HepG2 (cell line): Measurements from ENCODE around the gene ABCC2. TPM values are rescaled to one million over a fixed set of nuclear protein-coding genes. Genes with fewer than 3 reads are reported as not detected.
A peak's percentile ranks its signal among the peaks of the same experiment; 100 is the strongest.

Source experiments
- BRD4 ChIP-seq: sonication (generic); formaldehyde crosslinking; IDR thresholded peaks from 2 replicates; pipeline ENCODE4 v1.4.0; 2020; ENCODE audit warnings: missing genetic modification reagents
- CREM ChIP-seq, 2 experiments: sonication (generic) in 1 of 2; formaldehyde crosslinking in 1 of 2; IDR thresholded peaks; 2 replicates each; pipeline versions ENCODE4 v1.4.0 to v1.6.1; 2016 to 2020; ENCODE audit warnings: antibody characterized with exemption in 1 of 2, mild to moderate bottlenecking in 1 of 2, missing genetic modification reagents in 1 of 2
- FOSL1 ChIP-seq: sonication (generic); formaldehyde crosslinking; IDR thresholded peaks from 2 replicates; pipeline ENCODE4 v1.9.0; 2021; ENCODE audit warnings: missing genetic modification reagents, borderline replicate concordance
- FOXA3 ChIP-seq: IDR thresholded peaks from 2 replicates; pipeline ENCODE4 v1.6.1; 2016; ENCODE audit warnings: missing genetic modification reagents, missing compliant biosample characterization
- GATAD2A ChIP-seq: IDR thresholded peaks from 2 replicates; pipeline ENCODE4 v1.6.1; 2016
- HIVEP1 ChIP-seq: sonication (generic); formaldehyde crosslinking; IDR thresholded peaks from 2 replicates; pipeline ENCODE4 v1.4.0; 2020; ENCODE audit warnings: mild to moderate bottlenecking, missing genetic modification reagents
- ISL2 ChIP-seq: sonication (generic); formaldehyde crosslinking; IDR thresholded peaks from 2 replicates; pipeline ENCODE4 v1.5.0; 2020; ENCODE audit warnings: missing genetic modification reagents
- NFKB2 ChIP-seq: sonication (generic); formaldehyde crosslinking; IDR thresholded peaks from 2 replicates; pipeline ENCODE4 v1.4.0; 2020; ENCODE audit warnings: missing genetic modification reagents, borderline replicate concordance
- NR2F2 ChIP-seq: IDR thresholded peaks from 2 replicates; pipeline ENCODE4 v1.6.1; 2012; ENCODE audit warnings: low read depth, inconsistent platforms, borderline replicate concordance
- PPARG ChIP-seq: conservative IDR thresholded peaks from 2 replicates; pipeline ENCODE4 v1.6.1; 2016; ENCODE audit warnings: missing biosample characterization, missing genetic modification reagents
- REPIN1 ChIP-seq: sonication (generic); formaldehyde crosslinking; IDR thresholded peaks from 2 replicates; pipeline ENCODE4 v1.8.0; 2022; ENCODE audit warnings: missing genetic modification reagents, low read depth, mild to moderate bottlenecking, borderline replicate concordance
- RFX3 ChIP-seq: IDR thresholded peaks from 2 replicates; pipeline ENCODE4 v1.6.1; 2016; ENCODE audit warnings: missing biosample characterization, missing genetic modification reagents
- RXRB ChIP-seq: IDR thresholded peaks from 2 replicates; pipeline ENCODE4 v1.6.1; 2016; ENCODE audit warnings: borderline replicate concordance, missing genetic modification reagents, missing compliant biosample characterization
- THRA ChIP-seq: sonication (generic); formaldehyde crosslinking; IDR thresholded peaks from 2 replicates; pipeline ENCODE4 v1.4.0; 2020; ENCODE audit warnings: missing genetic modification reagents, borderline replicate concordance
- ZBTB8A ChIP-seq: sonication (generic); formaldehyde crosslinking; IDR thresholded peaks from 2 replicates; pipeline ENCODE4 v1.4.0; 2020; ENCODE audit warnings: mild to moderate bottlenecking, low read depth, missing genetic modification reagents, borderline replicate concordance
- ZNF225 ChIP-seq: sonication (generic); formaldehyde crosslinking; IDR thresholded peaks from 2 replicates; pipeline ENCODE4 v1.4.0; 2020; ENCODE audit warnings: mild to moderate bottlenecking, missing genetic modification reagents
- ZNF24 ChIP-seq: fragments of 450-650 bp; IDR thresholded peaks from 2 replicates; pipeline ENCODE4 v1.6.1; 2017; ENCODE audit warnings: antibody characterized with exemption, mild to moderate bottlenecking
- ZNF260 ChIP-seq: sonication (generic); formaldehyde crosslinking; IDR thresholded peaks from 2 replicates; pipeline ENCODE4 v1.4.0; 2020; ENCODE audit warnings: missing genetic modification reagents, low read depth, mild to moderate bottlenecking, borderline replicate concordance
- ZNF264 ChIP-seq: sonication (generic); formaldehyde crosslinking; IDR thresholded peaks from 2 replicates; pipeline ENCODE4 v1.4.0; 2020; ENCODE audit warnings: missing genetic modification reagents
- ZNF335 ChIP-seq: sonication (generic); formaldehyde crosslinking; IDR thresholded peaks from 2 replicates; pipeline ENCODE4 v1.4.0; 2020; ENCODE audit warnings: missing genetic modification reagents
- ZNF577 ChIP-seq: sonication (generic); formaldehyde crosslinking; IDR thresholded peaks from 2 replicates; pipeline ENCODE4 v1.4.0; 2020; ENCODE audit warnings: mild to moderate bottlenecking, low read depth, missing genetic modification reagents, borderline replicate concordance
- ZNF687 ChIP-seq: sonication (generic); formaldehyde crosslinking; IDR thresholded peaks from 2 replicates; pipeline ENCODE4 v1.5.1; 2020; ENCODE audit warnings: mild to moderate bottlenecking, missing genetic modification reagents, moderate library complexity
- ZNF709 ChIP-seq: sonication (generic); formaldehyde crosslinking; IDR thresholded peaks from 2 replicates; pipeline ENCODE4 v1.5.0; 2020; ENCODE audit warnings: mild to moderate bottlenecking, missing genetic modification reagents
- ZNF775 ChIP-seq: sonication (generic); formaldehyde crosslinking; IDR thresholded peaks from 2 replicates; pipeline ENCODE4 v1.4.0; 2020; ENCODE audit warnings: missing genetic modification reagents, mild to moderate bottlenecking, moderate library complexity, borderline replicate concordance
- ZNF782 ChIP-seq: sonication (generic); formaldehyde crosslinking; IDR thresholded peaks from 2 replicates; pipeline ENCODE4 v1.4.0; 2020; ENCODE audit warnings: missing genetic modification reagents, mild to moderate bottlenecking, borderline replicate concordance
- ZNF883 ChIP-seq: sonication (generic); formaldehyde crosslinking; IDR thresholded peaks from 2 replicates; pipeline ENCODE4 v1.5.1; 2020; ENCODE audit warnings: mild to moderate bottlenecking, missing genetic modification reagents; ENCODE audit errors: not compliant biosample characterization
- polyA plus RNA-seq, 8 experiments: library from polyadenylated mRNA; depleted of rRNA in 3 of 8; stranded (reverse) in 7 of 8; unstranded in 1 of 8; fragments of >200 nt; fragmentation: Illumina TruSeq in 4 of 8; extraction: Trizol in 4 of 8; gene quantifications; 2 replicates each; pipeline versions ENCODE4 v1.2.1 to v1.2.3, GENCODE V29; 2011 to 2016; ENCODE audit warnings: low read depth in 4 of 8, missing spikeins in 1 of 8, mixed read lengths in 1 of 8; ENCODE audit not compliant: insufficient read depth in 1 of 8
- total RNA-seq, 5 experiments: library from RNA; depleted of rRNA; stranded (reverse); fragments of >200 nt; fragmentation: Illumina TruSeq; extraction: Trizol; gene quantifications; 2 replicates each; pipeline ENCODE4 v1.2.3, GENCODE V29; 2016; ENCODE audit warnings: low read depth in 1 of 5
- TF ChIP-seq, protein P1 (sequence below): sonication (generic); formaldehyde crosslinking; IDR thresholded peaks from 2 replicates; pipeline ENCODE4 v1.4.0; 2020; ENCODE audit warnings: mild to moderate bottlenecking, low read depth, missing genetic modification reagents

Gene ABCC2
- total and polyA plus RNA-seq, 2 of the 13 experiments (the other 11 are each of a cell fraction or from before 2014, with no cell fraction given) = 181 to 497 TPM

- no peak for TF ChIP-seq ZNF687
- no peak for TF ChIP-seq ZNF335 (CRISPR knock-in tag)
- 0 out of 2 replicates have a peak, but pooled peaks have one; percentile 30 for TF ChIP-seq GATAD2A
- TF ChIP-seq FOXA3 = 0 out of 2 replicates have a peak, but pooled peaks have one; percentile 6
- no peak for TF ChIP-seq ZNF782 (CRISPR knock-in tag)
- no peak for TF ChIP-seq ISL2 (CRISPR knock-in tag)
- no peak for TF ChIP-seq RFX3 (CRISPR knock-in tag)
- TF ChIP-seq REPIN1 (CRISPR knock-in tag) = no peak
- TF ChIP-seq FOSL1 (CRISPR knock-in tag) = peak; percentile 69; the same call in 1 of the 2 replicates
- TF ChIP-seq HIVEP1 (CRISPR knock-in tag) = no peak
- peak; percentile 14; the same call in 1 of the 2 replicates for TF ChIP-seq CREM (IDR thresholded peaks at IDR 0.05)
- no peak for TF ChIP-seq CREM (CRISPR knock-in tag; IDR thresholded peaks at IDR 0.05)
- TF ChIP-seq THRA = no peak
- TF ChIP-seq ZNF225 = no peak
- TF ChIP-seq ZNF775 (CRISPR knock-in tag) = no peak
- TF ChIP-seq RXRB (CRISPR knock-in tag) = peak; percentile 18; the same call in 1 of the 2 replicates
- TF ChIP-seq, protein P1, sequence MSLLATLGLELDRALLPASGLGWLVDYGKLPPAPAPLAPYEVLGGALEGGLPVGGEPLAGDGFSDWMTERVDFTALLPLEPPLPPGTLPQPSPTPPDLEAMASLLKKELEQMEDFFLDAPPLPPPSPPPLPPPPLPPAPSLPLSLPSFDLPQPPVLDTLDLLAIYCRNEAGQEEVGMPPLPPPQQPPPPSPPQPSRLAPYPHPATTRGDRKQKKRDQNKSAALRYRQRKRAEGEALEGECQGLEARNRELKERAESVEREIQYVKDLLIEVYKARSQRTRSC (CRISPR knock-in tag) = no peak
- TF ChIP-seq ZNF709 = no peak
- no peak for TF ChIP-seq ZNF883
- no peak for TF ChIP-seq ZNF577 (CRISPR knock-in tag)
- no peak for TF ChIP-seq NFKB2 (CRISPR knock-in tag)
- TF ChIP-seq PPARG = 0 out of 2 replicates have a peak, but pooled peaks have one; percentile 38
- TF ChIP-seq ZBTB8A (CRISPR knock-in tag) = no peak
- no peak for TF ChIP-seq NR2F2
- no peak for TF ChIP-seq ZNF264
- no peak for TF ChIP-seq ZNF260 (CRISPR knock-in tag)
- no peak for TF ChIP-seq BRD4 (CRISPR knock-in tag)
- TF ChIP-seq ZNF24 = no peak
These were observed 6.6 kb upstream of the ABCC2 start (continued) for GRCh38 chr10:99775850-99776249.
